Measurements from ENCODE around the gene GARIN6.

The GARIN6 gene

GRCh38 chr12:99648183-99648582 is 630 bp downstream of the GARIN6 start:
- H3K4me3 Mint-ChIP-seq = no peak overlapping the region
- H3K36me3 Mint-ChIP-seq (ENCODE audit: low read depth) = no peaks in the 10 kb centered on the region
- H3K27ac Mint-ChIP-seq = no peak overlapping the region
- H3K27me3 Mint-ChIP-seq (ENCODE audit: low read depth, poor library complexity) = peaks cover 4% of the 10 kb centered on the region
- TF ChIP-seq CTCF (IDR thresholded peaks at IDR 0.05) = no peak
- H3K9me3 Mint-ChIP-seq = no peaks in the 10 kb centered on the region
- no peaks in the 10 kb centered on the region for H3K4me1 Mint-ChIP-seq
- DNase-seq = no peak

- no peak for DNase-seq
- Mint-ChIP-seq H3K27ac (no peak overlapping the region), H3K27me3 (ENCODE audit: low read depth, poor library complexity) (peaks cover 4% of the 10 kb centered on the region), H3K9me3 (no peaks in the 10 kb centered on the region), H3K36me3 (ENCODE audit: low read depth) (no peaks in the 10 kb centered on the region), H3K4me3 (no peak overlapping the region), H3K4me1 (no peaks in the 10 kb centered on the region)
- no peak for TF ChIP-seq CTCF (IDR thresholded peaks at IDR 0.05)
Measured at GRCh38 chr12:99649551-99649950, 2.0 kb downstream of the GARIN6 start.

GRCh38 chr12:99658671-99659349 is 11.3 kb downstream of the GARIN6 start:
- H3K9me3 Mint-ChIP-seq = no peaks in the 10 kb centered on the region
- TF ChIP-seq CTCF (IDR thresholded peaks at IDR 0.05) = no peak
- H3K4me3 Mint-ChIP-seq = no peak overlapping the region
- no peaks in the 10 kb centered on the region for H3K27me3 Mint-ChIP-seq (ENCODE audit: low read depth, poor library complexity)
- H3K36me3 Mint-ChIP-seq (ENCODE audit: low read depth) = no peaks in the 10 kb centered on the region
- DNase-seq = no peak
- H3K4me1 Mint-ChIP-seq = no peaks in the 10 kb centered on the region
- no peak overlapping the region for H3K27ac Mint-ChIP-seq

- Mint-ChIP-seq H3K4me3 (no peak overlapping the region), H3K27ac (no peak overlapping the region), H3K9me3 (no peaks in the 10 kb centered on the region), H3K4me1 (no peaks in the 10 kb centered on the region), H3K27me3 (ENCODE audit: low read depth, poor library complexity) (peaks cover 6% of the 10 kb centered on the region), H3K36me3 (ENCODE audit: low read depth) (no peaks in the 10 kb centered on the region)
- TF ChIP-seq CTCF (IDR thresholded peaks at IDR 0.05) = no peak
- DNase-seq = no peak
Measured at GRCh38 chr12:99670635-99671034, 23.1 kb downstream of the GARIN6 start.

- no peak overlapping the region for H3K4me3 Mint-ChIP-seq
- TF ChIP-seq CTCF (IDR thresholded peaks at IDR 0.05) = no peak
- peaks cover 9% of the 10 kb centered on the region for H3K4me1 Mint-ChIP-seq
- no peak for DNase-seq
- no peaks in the 10 kb centered on the region for H3K27me3 Mint-ChIP-seq (ENCODE audit: low read depth, poor library complexity)
- no peak overlapping the region for H3K27ac Mint-ChIP-seq
- no peaks in the 10 kb centered on the region for H3K36me3 Mint-ChIP-seq (ENCODE audit: low read depth)
- peaks cover 7% of the 10 kb centered on the region for H3K9me3 Mint-ChIP-seq
Measured at GRCh38 chr12:99680276-99680675, 32.7 kb downstream of the GARIN6 start.

GRCh38 chr12:99686142-99686541 is 38.6 kb downstream of the GARIN6 start:
- DNase-seq = no peak
- H3K4me1 Mint-ChIP-seq = no peaks in the 10 kb centered on the region
- H3K4me3 Mint-ChIP-seq = no peak overlapping the region
- H3K9me3 Mint-ChIP-seq = peaks cover 9% of the 10 kb centered on the region
- H3K27ac Mint-ChIP-seq = no peak overlapping the region
- H3K27me3 Mint-ChIP-seq (ENCODE audit: low read depth, poor library complexity) = no peaks in the 10 kb centered on the region
- H3K36me3 Mint-ChIP-seq (ENCODE audit: low read depth) = no peaks in the 10 kb centered on the region
- TF ChIP-seq CTCF (IDR thresholded peaks at IDR 0.05) = no peak
